ENCODE results near the gene KCTD13. TPM values are rescaled to one million over a fixed set of nuclear protein-coding genes. Genes with fewer than 3 reads are reported as not detected.

Gene KCTD13
- total RNA-seq, 2 donors from 2014 or later, result 17.7 to 28.8 TPM

- Histone ChIP-seq H3K27me3 (no peaks in the 10 kb centered on the region), H3K9ac (ENCODE audit: low read depth in 2 of 2, low read length in 2 of 2) (no peak overlapping the region), H3K9me3 (no peaks in the 10 kb centered on the region), H3K36me3 (no peaks in the 10 kb centered on the region), H3K4me3 (no peak overlapping the region), H3K27ac (no peak overlapping the region), H3K4me1 (peaks cover 9% of the 10 kb centered on the region)
- no peak for DNase-seq
- intact Hi-C loops (cut with DNase I), result no loop called here
- TF ChIP-seq, protein P1, sequence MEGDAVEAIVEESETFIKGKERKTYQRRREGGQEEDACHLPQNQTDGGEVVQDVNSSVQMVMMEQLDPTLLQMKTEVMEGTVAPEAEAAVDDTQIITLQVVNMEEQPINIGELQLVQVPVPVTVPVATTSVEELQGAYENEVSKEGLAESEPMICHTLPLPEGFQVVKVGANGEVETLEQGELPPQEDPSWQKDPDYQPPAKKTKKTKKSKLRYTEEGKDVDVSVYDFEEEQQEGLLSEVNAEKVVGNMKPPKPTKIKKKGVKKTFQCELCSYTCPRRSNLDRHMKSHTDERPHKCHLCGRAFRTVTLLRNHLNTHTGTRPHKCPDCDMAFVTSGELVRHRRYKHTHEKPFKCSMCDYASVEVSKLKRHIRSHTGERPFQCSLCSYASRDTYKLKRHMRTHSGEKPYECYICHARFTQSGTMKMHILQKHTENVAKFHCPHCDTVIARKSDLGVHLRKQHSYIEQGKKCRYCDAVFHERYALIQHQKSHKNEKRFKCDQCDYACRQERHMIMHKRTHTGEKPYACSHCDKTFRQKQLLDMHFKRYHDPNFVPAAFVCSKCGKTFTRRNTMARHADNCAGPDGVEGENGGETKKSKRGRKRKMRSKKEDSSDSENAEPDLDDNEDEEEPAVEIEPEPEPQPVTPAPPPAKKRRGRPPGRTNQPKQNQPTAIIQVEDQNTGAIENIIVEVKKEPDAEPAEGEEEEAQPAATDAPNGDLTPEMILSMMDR (IDR thresholded peaks at IDR 0.05), result no peak
These were observed 32.7 kb upstream of the KCTD13 start for GRCh38 chr16:29958756-29959155.

DNA sequence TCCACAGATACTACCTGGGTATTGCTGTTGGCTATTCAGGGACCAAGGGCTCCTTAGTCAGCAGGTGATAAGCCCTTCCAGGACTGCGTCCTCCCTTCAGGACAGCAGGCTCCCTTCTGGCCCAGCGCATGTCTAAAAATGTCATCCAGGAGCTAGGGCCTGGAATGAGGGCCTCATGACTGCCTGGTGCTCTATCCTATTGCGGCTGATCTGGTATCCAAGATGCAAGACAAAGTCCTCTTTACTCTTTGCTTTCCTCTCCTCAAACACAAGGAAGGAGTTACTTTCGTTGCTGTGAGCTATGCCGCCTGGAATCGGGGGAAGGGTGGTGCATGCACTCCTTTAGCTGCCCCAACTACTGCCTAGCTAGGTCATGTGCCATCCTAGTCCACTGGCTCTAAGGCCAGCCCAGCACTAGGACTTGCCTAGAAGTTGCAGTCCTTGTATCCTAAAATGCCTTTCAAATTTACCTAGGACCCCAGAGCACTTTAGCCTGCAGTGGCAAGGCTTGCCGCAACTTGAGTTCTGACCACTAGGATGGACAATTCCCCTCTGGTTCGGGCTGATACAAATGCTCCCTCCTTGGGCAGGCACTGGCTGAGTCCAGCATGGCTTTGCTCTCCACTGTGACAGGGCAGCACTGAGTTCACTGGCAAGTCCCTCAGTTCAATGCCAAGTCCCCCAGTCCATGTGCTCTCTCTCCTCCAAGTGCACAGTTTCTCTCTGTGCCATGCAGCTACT is 25.8 kb upstream of the KCTD13 start:
- H3K9me3 ChIP-seq, result no peaks in the 10 kb centered on the region
- H3K4me1 ChIP-seq, result no peaks in the 10 kb centered on the region
- H3K27me3 ChIP-seq, result no peaks in the 10 kb centered on the region
- intact Hi-C loops (cut with DNase I), result no loop called here
- H3K27ac ChIP-seq, result no peak overlapping the region
- H3K36me3 ChIP-seq, result no peaks in the 10 kb centered on the region
- DNase-seq, result no peak
- TF ChIP-seq, protein P1 (IDR thresholded peaks at IDR 0.05), result no peak
- H3K4me3 ChIP-seq, result no peak overlapping the region
- H3K9ac ChIP-seq (ENCODE audit: low read depth in 2 of 2, low read length in 2 of 2), result no peak overlapping the region

DNA sequence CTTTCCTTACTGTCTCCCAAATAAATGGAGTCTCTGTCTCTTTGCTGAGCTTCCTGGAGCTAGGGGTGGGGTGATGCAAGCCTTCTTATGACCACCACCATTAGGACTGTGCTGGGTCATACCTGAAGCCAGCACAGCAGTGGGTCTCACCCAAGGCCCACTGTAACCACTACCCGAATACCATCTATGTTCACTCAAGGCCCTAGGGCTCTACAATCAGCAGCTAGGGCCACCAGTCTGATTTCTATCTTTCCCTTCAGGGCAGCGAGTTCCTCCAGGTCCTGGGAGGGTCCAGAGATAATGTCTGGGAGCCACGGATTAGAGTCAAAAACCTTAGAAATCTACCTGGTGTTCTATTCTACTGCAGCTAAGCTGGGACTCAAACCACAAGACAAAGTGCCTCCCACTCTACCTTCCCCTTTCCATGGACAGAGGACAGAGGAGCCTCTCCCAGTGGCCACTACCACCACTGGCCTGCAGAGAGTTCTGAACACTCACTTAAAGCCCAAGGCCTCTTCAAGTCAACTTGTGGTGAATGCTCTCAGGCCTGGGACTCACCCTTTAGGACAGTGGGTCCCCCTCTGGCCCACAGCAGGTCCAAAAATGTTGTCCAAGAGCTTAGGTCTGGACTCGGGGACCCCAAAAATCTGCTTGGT is 24.9 kb upstream of the KCTD13 start:
- Histone ChIP-seq H3K9me3 (no peaks in the 10 kb centered on the region), H3K4me1 (no peaks in the 10 kb centered on the region), H3K9ac (ENCODE audit: low read depth in 2 of 2, low read length in 2 of 2) (no peak overlapping the region), H3K27ac (no peak overlapping the region), H3K36me3 (no peaks in the 10 kb centered on the region), H3K27me3 (no peaks in the 10 kb centered on the region), H3K4me3 (no peak overlapping the region)
- TF ChIP-seq, protein P1 (IDR thresholded peaks at IDR 0.05), result no peak
- intact Hi-C loops (cut with DNase I), result no loop called here
- no peak for DNase-seq

DNA sequence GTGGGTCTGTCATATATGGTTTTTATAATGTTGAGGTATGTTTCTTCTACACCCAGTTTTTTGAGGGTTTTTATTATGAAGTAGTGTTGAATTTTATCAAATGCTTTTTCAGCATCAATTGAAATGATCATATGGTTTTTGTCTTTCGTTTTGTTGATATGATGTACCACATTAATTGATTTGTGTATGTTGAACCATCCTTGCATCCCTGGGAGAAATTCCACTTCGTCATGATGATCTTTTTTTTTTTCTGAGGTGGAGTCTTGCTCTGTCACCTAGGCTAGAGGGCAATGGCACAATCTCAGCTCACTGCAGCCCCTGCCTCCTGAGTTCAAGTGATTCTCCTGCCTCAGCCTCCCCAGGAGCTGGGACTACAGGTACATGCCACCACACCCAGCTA is 21.9 kb upstream of the KCTD13 start:
- Histone ChIP-seq H3K36me3 (no peaks in the 10 kb centered on the region), H3K9me3 (no peaks in the 10 kb centered on the region), H3K4me3 (no peak overlapping the region), H3K27me3 (no peaks in the 10 kb centered on the region), H3K4me1 (peaks cover 6% of the 10 kb centered on the region), H3K27ac (no peak overlapping the region), H3K9ac (ENCODE audit: low read depth in 2 of 2, low read length in 2 of 2) (no peak overlapping the region)
- DNase-seq, result no peak
- intact Hi-C loops (cut with DNase I), result no loop called here
- TF ChIP-seq, protein P1 (IDR thresholded peaks at IDR 0.05), result no peak

DNA sequence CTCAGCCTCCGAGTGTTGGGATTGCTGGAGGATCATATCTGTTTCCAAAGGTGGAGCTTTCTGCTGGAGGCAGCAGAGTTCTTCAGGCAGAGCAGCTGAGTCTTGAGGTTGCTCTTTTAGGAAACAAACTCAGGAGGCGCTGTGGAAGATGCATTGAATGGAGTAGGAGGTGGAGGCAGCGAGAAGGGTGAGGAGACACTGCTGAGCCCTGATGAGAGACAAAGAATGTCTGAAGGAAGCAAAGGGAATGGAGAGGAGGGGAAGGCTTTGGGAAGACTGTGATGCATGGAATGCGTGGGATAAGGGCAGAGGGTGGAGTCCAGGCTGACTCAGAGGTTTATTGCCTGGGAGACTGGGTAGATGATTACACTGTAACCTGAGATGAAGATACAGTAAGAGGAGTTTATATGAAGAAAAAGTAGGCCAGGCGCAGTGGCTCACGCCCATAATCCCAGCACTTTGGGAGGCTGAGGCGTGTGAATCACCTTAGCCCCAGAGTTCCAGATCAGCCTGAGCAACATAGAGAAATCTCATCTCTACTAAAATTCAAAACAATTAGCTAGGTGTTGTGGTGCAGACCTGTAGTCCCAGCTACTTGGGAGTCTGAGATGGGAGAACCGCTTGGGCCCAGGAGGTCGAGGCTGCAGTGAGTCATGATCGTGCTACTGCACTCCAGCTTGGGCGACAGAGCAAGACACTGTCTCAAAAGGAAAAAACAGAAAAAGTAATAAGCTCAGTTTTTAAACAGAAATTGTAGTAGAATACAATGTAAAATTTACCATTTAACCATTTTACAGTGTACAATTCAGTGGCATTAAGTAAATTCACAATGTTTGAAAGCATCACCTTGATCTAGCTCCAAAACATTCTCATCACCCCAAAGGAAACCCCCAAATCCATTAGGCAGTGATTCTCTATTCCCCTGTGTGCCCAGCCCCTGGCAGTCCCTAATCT is 18.1 kb upstream of the KCTD13 start:
- peak overlapping the region in 1 of 2 donors; percentile 54 for H3K9ac ChIP-seq (ENCODE audit: low read depth in 2 of 2, low read length in 2 of 2)
- H3K4me3 ChIP-seq, result no peak overlapping the region
- H3K27ac ChIP-seq, result peak overlapping the region; percentile 95
- peak; percentile 84 for DNase-seq
- intact Hi-C loops (cut with DNase I), result no loop called here
- H3K9me3 ChIP-seq, result no peaks in the 10 kb centered on the region
- no peaks in the 10 kb centered on the region for H3K27me3 ChIP-seq
- no peaks in the 10 kb centered on the region for H3K36me3 ChIP-seq
- H3K4me1 ChIP-seq, result peaks cover 6% of the 10 kb centered on the region
- TF ChIP-seq, protein P1 (IDR thresholded peaks at IDR 0.05), result no peak

All from colonic mucosa (tissue), 4 donors.